ENCODE results near the gene PFN1. TPM values are rescaled to one million over a fixed set of nuclear protein-coding genes. Genes with fewer than 3 reads are reported as not detected.

The PFN1 gene
- total and polyA plus RNA-seq, 2 donors (not counting 3 experiments of a cell fraction or from before 2014, with no cell fraction given), result 1,191 to 1,577 TPM

GRCh38 chr17:4913994-4914393 lies 34.3 kb downstream of the PFN1 start:
- Histone ChIP-seq H3K79me2 (ENCODE audit: control insufficient read depth, insufficient read depth, low read length) (no peaks in the 10 kb centered on the region), H3K4me2 (ENCODE audit: insufficient read depth, low read length) (no peak overlapping the region), H3K4me3 (replicated peaks in 1 of 3; ENCODE audit: insufficient read depth in 1 of 3, low read depth in 1 of 3, low read length in 3 of 3) (no peak overlapping the region), H3K4me1 (ENCODE audit: control insufficient read depth, extremely low read depth, insufficient read depth, low read length) (no peaks in the 10 kb centered on the region), H3K9ac (replicated peaks; ENCODE audit: extremely low read depth, insufficient read depth, low read length) (no peak overlapping the region), H4K20me1 (replicated peaks; ENCODE audit: control insufficient read depth, extremely low read depth, insufficient read depth, low read length) (no peaks in the 10 kb centered on the region), H2AFZ (ENCODE audit: low read depth, low read length) (no peak overlapping the region), H3K27ac (ENCODE audit: insufficient read depth, low read depth, low read length) (no peak overlapping the region), H3K9me1 (replicated peaks; ENCODE audit: control insufficient read depth, extremely low read depth, insufficient read depth, low read length) (no peaks in the 10 kb centered on the region), H3K9me3 (replicated peaks; ENCODE audit: control insufficient read depth, insufficient read depth, low read length) (no peaks in the 10 kb centered on the region), H3K36me3 (ENCODE audit: control insufficient read depth in 2 of 2, extremely low read depth in 1 of 2, insufficient read depth in 2 of 2, low read length in 2 of 2) (no peaks in the 10 kb centered on the region), H3K27me3 (ENCODE audit: control insufficient read depth in 2 of 2, insufficient read depth in 2 of 2, low read length in 2 of 2) (no peaks in the 10 kb centered on the region)
- intact Hi-C loops (cut with micrococcal nuclease) (no loop called here), dilution Hi-C loops (cut with MboI; ENCODE audit: extremely low pct_ligation_motif_present, low sequenced_read_pairs) (no loop called here)
- ChIA-PET CTCF (interaction anchor here (0.7 to 2.6 kb wide), 4 partner anchors 11 to 73 kb away, joined by 3 to 11 read pairs (median 5); partner anchors contain the start of genes CAMTA2, CHRNE, RNF167 and SLC25A11), POLR2A (interaction anchor here (0.7 kb wide), 1 partner anchor 1511 kb away, joined by 3 read pairs; no protein-coding TSS in a partner anchor)
- no TSS peak for BruUV-seq (replicated peaks)
- DNase-seq (ENCODE audit: low read depth, low spot score) (no peak), FAIRE-seq (no peak)
- TF ChIP-seq JUN (IDR thresholded peaks at IDR 0.05; ENCODE audit: borderline replicate concordance, insufficient read depth, insufficient read length, low read depth) (no peak), GATA2 (IDR thresholded peaks at IDR 0.05; ENCODE audit: insufficient read depth, insufficient read length, low read depth, low read length) (no peak), EZH2 (IDR thresholded peaks at IDR 0.05; ENCODE audit: borderline replicate concordance, low read depth, low read length, severe bottlenecking) (no peak), POLR2A (IDR thresholded peaks at IDR 0.05; ENCODE audit: low read depth, low read length) (no peak), MYC (IDR thresholded peaks at IDR 0.05; ENCODE audit: low read depth, low read length) (no peak), POLR2AphosphoS5 (IDR thresholded peaks at IDR 0.05; ENCODE audit: insufficient read depth, low read depth, low read length) (no peak)

GRCh38 chr17:4908711-4909496 lies 39.4 kb downstream of the PFN1 start:
- no peaks in the 10 kb centered on the region for H3K4me1 ChIP-seq (ENCODE audit: control insufficient read depth, extremely low read depth, insufficient read depth, low read length)
- H3K4me3 ChIP-seq (replicated peaks in 1 of 3; ENCODE audit: insufficient read depth in 1 of 3, low read depth in 1 of 3, low read length in 3 of 3), result no peak overlapping the region
- H3K27ac ChIP-seq (ENCODE audit: insufficient read depth, low read depth, low read length), result no peak overlapping the region
- intact Hi-C loops (cut with micrococcal nuclease) (loop anchor here (1.0 to 2.0 kb wide), 5 partner anchors 30 to 153 kb away; partner anchors contain the start of genes CAMTA2, PFN1 and SPAG7), dilution Hi-C loops (cut with MboI; ENCODE audit: extremely low pct_ligation_motif_present, low sequenced_read_pairs) (no loop called here)
- peak; percentile 95 for DNase-seq (ENCODE audit: low read depth, low spot score)
- FAIRE-seq, result peak; percentile 97
- peak overlapping the region; percentile 73 for H2AFZ ChIP-seq (ENCODE audit: low read depth, low read length)
- POLR2A ChIA-PET, result interaction anchor here (0.8 to 1.5 kb wide), 4 partner anchors 31 to 112 kb away, joined by 3 to 10 read pairs (median 4); partner anchors contain the start of genes RNF167, SLC25A11 and SPAG7
- TF ChIP-seq MYC (IDR thresholded peaks at IDR 0.05; ENCODE audit: low read depth, low read length) (no peak), POLR2A (IDR thresholded peaks at IDR 0.05; ENCODE audit: low read depth, low read length) (no peak), POLR2AphosphoS5 (IDR thresholded peaks at IDR 0.05; ENCODE audit: insufficient read depth, low read depth, low read length) (peak; percentile 58), CTCF (IDR thresholded peaks at IDR 0.05; ENCODE audit: extremely low read depth in 1 of 2, insufficient read depth in 1 of 2, low read depth in 1 of 2, low read length in 2 of 2) (peak; percentile 89)
- no peak overlapping the region for H3K4me2 ChIP-seq (ENCODE audit: insufficient read depth, low read length)
- H4K20me1 ChIP-seq (replicated peaks; ENCODE audit: control insufficient read depth, extremely low read depth, insufficient read depth, low read length), result no peaks in the 10 kb centered on the region
- CTCF ChIA-PET, result interaction anchor here (0.6 to 3.1 kb wide), 43 partner anchors 9 to 341 kb away, joined by 3 to 71 read pairs (median 6); partner anchors contain the start of genes ARRB2, C17orf107, CAMTA2 and ENO3
- H3K79me2 ChIP-seq (ENCODE audit: control insufficient read depth, insufficient read depth, low read length), result no peaks in the 10 kb centered on the region
- no peaks in the 10 kb centered on the region for H3K9me1 ChIP-seq (replicated peaks; ENCODE audit: control insufficient read depth, extremely low read depth, insufficient read depth, low read length)
- H3K36me3 ChIP-seq (ENCODE audit: control insufficient read depth in 2 of 2, extremely low read depth in 1 of 2, insufficient read depth in 2 of 2, low read length in 2 of 2), result no peaks in the 10 kb centered on the region
- no peaks in the 10 kb centered on the region for H3K27me3 ChIP-seq (ENCODE audit: control insufficient read depth in 2 of 2, insufficient read depth in 2 of 2, low read length in 2 of 2)
- no peaks in the 10 kb centered on the region for H3K9me3 ChIP-seq (replicated peaks; ENCODE audit: control insufficient read depth, insufficient read depth, low read length)
- no peak overlapping the region for H3K9ac ChIP-seq (replicated peaks; ENCODE audit: extremely low read depth, insufficient read depth, low read length)
- BruUV-seq (replicated peaks), result no TSS peak

Measured in endothelial cell of umbilical vein (primary cell).